ENCODE results near the gene DYRK4.

The DYRK4 gene

DNA sequence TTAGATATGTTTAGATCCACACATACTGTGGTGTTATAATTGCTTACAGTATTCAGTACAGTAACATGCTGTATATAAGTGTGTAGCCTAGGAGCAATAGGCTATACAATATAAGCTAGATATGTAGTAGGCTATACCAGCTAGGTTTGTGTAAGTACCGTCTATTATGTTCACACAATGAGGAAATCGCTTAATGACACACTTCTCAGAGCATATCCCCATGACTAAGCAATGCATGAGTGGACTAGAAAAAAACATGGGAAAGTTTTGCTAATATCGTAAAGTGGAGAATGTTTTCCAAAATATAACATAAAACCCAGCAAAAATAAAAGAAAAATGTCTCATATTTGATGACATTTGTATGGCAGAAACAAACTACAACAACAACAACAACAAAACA is 59.5 kb downstream of the DYRK4 start:
- TF ChIP-seq ZNF274 (IDR thresholded peaks at IDR 0.05; ENCODE audit: low read depth, low read length) = no peak
- H3K4me3 ChIP-seq (ENCODE audit: low read length) = no peak overlapping the region

- TF ChIP-seq ZNF274 (IDR thresholded peaks at IDR 0.05; ENCODE audit: low read depth, low read length) = no peak
Measured at GRCh38 chr12:4626543-4626942, 64.5 kb downstream of the DYRK4 start.

DNA sequence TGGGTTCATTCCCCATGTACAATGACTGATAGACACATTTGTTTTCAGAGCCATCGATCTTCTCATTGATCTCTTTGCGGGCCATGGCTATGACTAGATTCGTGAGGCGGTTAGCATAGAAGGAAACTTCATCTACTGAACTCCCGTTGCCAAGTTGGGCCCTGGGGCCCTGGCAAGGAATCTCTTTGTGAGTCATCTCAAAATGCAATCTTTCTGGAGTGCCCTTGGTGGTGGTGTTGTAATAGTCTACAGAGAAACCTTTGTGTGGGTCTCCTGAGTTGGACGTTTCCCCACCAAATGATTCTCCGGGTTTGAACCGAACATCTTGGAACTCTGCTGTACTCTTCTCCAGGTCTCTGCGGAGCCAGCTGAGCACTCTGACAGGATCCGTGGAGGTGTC is 66.4 kb downstream of the DYRK4 start:
- no peak overlapping the region for H3K4me3 ChIP-seq (ENCODE audit: low read length)
- TF ChIP-seq ZNF274 (IDR thresholded peaks at IDR 0.05; ENCODE audit: low read depth, low read length) = no peak

More at GRCh38 chr12:4626543-4626942, 64.5 kb downstream of the DYRK4 start:
- H3K4me3 ChIP-seq (ENCODE audit: low read length) = no peak overlapping the region

DNA sequence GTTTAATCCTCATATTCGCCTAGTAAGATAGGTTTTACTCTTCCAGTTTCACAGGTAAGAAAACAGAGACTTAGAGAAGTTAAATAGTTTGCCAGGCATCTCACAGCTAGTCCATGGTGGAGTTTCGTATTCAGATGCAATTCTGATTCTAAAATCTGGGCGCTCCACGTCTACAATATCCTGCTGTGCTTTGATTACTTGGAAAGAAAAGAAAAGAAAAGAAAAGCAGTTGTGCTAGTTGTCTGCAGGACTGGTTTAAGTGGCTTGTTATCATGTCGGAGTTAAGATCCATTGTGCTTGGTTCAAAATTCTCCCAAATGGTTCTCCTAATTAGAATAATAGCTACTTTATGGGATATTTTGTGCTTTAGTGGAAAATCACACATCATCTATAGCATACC is 68.3 kb downstream of the DYRK4 start:
- no peak for TF ChIP-seq ZNF274 (IDR thresholded peaks at IDR 0.05; ENCODE audit: low read depth, low read length)
- no peak overlapping the region for H3K4me3 ChIP-seq (ENCODE audit: low read length)

DNA sequence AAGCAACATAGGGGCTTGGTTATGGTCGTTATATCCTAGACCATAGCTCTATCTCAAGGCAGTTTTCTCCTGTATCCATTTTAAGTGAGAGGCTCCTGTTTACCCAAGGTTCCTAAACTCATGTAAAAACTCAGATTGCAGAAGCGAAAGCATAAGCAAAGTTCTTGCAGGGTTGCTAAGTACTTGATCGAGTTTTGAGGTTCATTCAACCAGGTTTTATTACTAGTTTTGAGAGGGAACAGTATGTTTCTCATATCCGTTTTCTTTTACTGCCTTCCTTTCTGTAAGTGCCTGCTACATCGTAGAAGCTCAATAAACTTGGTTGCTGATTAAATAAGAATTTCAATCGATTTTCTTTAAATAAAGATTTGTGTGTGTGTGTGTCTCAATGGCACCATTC is 81.7 kb downstream of the DYRK4 start:
- H3K4me3 ChIP-seq (ENCODE audit: low read length) = no peak overlapping the region
- TF ChIP-seq ZNF274 (IDR thresholded peaks at IDR 0.05; ENCODE audit: low read depth, low read length) = no peak

DNA sequence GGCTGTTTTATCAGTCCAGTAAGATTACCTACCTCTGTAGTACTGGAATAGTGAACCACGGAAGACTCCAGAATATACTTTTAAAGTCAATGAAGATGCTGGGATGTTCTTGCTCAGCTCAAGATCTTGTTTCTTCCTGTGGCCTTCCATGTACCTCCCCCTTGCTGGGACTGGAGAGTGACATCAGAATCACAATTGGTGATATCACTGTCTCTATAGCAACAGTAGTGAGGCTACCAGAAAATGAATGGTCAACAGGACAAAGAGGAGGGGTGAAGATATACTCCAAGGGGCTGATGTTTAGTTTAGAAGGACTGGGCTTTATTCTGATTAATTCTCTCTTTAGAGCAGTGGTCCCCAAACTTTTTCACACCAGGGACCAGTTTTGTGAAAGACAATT is 83.0 kb downstream of the DYRK4 start:
- no peak for TF ChIP-seq ZNF274 (IDR thresholded peaks at IDR 0.05; ENCODE audit: low read depth, low read length)
- no peak overlapping the region for H3K4me3 ChIP-seq (ENCODE audit: low read length)

DNA sequence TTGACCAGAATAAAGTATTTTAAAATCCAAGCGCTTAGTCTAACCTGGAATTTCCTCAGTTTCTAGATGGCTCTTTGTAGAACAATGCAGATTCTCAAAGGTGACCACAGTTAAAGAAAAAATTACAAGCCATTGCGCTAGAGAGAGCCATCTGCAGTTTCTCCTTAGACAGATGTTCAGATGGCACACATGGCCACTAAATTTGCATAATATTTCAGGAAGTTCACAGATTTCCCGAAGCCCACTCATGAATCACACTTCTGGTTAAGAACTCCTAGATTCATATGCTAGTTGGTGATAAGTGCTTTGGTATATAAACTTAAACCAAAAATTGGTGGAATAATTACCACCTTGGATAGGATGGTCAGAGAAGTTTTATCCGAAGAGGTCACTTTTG is 86.1 kb downstream of the DYRK4 start:
- no peak for TF ChIP-seq ZNF274 (IDR thresholded peaks at IDR 0.05; ENCODE audit: low read depth, low read length)
- H3K4me3 ChIP-seq (ENCODE audit: low read length) = peak overlapping the region; percentile 76

- TF ChIP-seq ZNF274 (IDR thresholded peaks at IDR 0.05; ENCODE audit: low read depth, low read length) = no peak
- H3K4me3 ChIP-seq (ENCODE audit: low read length) = peak within 1 kb of the TSS; percentile 76
Measured at GRCh38 chr12:4648501-4649357, 86.7 kb downstream of the DYRK4 start, which contains the start of the genes AKAP3 and NDUFA9. AKAP3 (minus strand) TSS chr12:4649051; CDS start chr12:4638196, 10,855 bp downstream. NDUFA9 (plus strand) TSS chr12:4649114; CDS start chr12:4649127, 13 bp downstream.

GRCh38 chr12:4649358-4649661 is 87.3 kb downstream of the DYRK4 start:
- TF ChIP-seq ZNF274 (IDR thresholded peaks at IDR 0.05; ENCODE audit: low read depth, low read length) = no peak
- peak overlapping the region; percentile 76 for H3K4me3 ChIP-seq (ENCODE audit: low read length)

- no peak overlapping the region for H3K4me3 ChIP-seq (ENCODE audit: low read length)
- no peak for TF ChIP-seq ZNF274 (IDR thresholded peaks at IDR 0.05; ENCODE audit: low read depth, low read length)
Measured at GRCh38 chr12:4653257-4653656, 91.2 kb downstream of the DYRK4 start.

DNA sequence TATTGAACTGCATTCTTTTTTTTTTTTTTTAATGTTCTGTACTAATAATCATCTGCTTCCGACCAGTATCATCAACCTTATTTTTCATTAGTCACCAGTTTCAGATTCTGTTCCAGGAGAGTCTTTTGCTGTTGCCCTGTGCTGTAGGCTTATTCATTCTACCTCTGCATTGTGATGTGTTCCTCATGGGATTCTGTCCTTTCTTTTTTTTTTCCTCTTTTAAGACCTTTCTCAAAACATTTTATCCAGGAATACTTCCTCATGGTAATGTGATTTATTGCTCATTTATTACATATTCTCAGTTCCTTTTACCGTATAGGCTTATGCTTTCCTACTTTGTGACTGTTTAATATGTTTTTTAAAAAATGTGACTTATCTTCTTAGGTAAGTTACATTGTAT is 91.7 kb downstream of the DYRK4 start:
- H3K4me3 ChIP-seq (ENCODE audit: low read length) = no peak overlapping the region
- no peak for TF ChIP-seq ZNF274 (IDR thresholded peaks at IDR 0.05; ENCODE audit: low read depth, low read length)
